H1 (cell line): Measurements from ENCODE around the gene GPC3.
"Not testable (repeated sequence)": the region's sequence is repeated elsewhere in the genome, so short reads cannot be mapped to it uniquely, and the experiment has no call there.

Experiments used
- ASH2L ChIP-seq: fragments of 200-600, 300-600 bp; sonication (generic); IDR thresholded peaks from one replicate; pipeline ENCODE4 v1.7.1; 2017; ENCODE audit warnings: low read length
- CTCF ChIP-seq, 3 experiments: IDR thresholded peaks; 1 replicate in 2 of 3; 2 replicates in 1 of 3; pipeline versions ENCODE4 v1.5.1 to v1.6.1; 2011; ENCODE audit warnings: low read length in 3 of 3, mild to moderate bottlenecking in 3 of 3, inconsistent platforms in 2 of 3, low read depth in 1 of 3, moderate library complexity in 1 of 3; ENCODE audit not compliant: insufficient read depth in 1 of 3; ENCODE audit errors: control extremely low read depth in 1 of 3
- EZH2 ChIP-seq: fragments of 200-600 bp; sonication (generic); IDR thresholded peaks from 2 replicates; pipeline ENCODE4 v1.7.1; 2012; ENCODE audit warnings: low read depth, mild to moderate bottlenecking, moderate library complexity, low read length, inconsistent platforms; ENCODE audit not compliant: severe bottlenecking
- POLR2A ChIP-seq, 2 experiments: IDR thresholded peaks; 1 replicate in 1 of 2; 2 replicates in 1 of 2; pipeline ENCODE4 v1.6.1; 2011; ENCODE audit warnings: low read depth in 2 of 2, low read length in 2 of 2, mild to moderate bottlenecking in 2 of 2; ENCODE audit errors: control extremely low read depth in 1 of 2
- SIN3A ChIP-seq, 2 experiments: IDR thresholded peaks in 1 of 2; conservative IDR thresholded peaks in 1 of 2; 2 replicates each; pipeline ENCODE4 v1.6.1; 2011 to 2012; ENCODE audit warnings: low read length in 2 of 2, improper control_type of control experiment in 1 of 2, low read depth in 1 of 2, mild to moderate bottlenecking in 1 of 2
- SUZ12 ChIP-seq: fragments of 200-600 bp; sonication (generic); IDR thresholded peaks from 2 replicates; pipeline ENCODE4 v1.6.1; 2012; ENCODE audit warnings: mild to moderate bottlenecking, inconsistent platforms, low read length, moderate library complexity, mixed read lengths

GRCh38 chrX:133720269-133720668 lies 265.1 kb downstream of the GPC3 start:
- not testable (repeated sequence) for TF ChIP-seq CTCF (IDR thresholded peaks at IDR 0.05; ENCODE audit: control extremely low read depth in 1 of 3, insufficient read depth in 1 of 3, low read depth in 1 of 3, low read length in 3 of 3); SIN3A (conservative IDR thresholded peaks at IDR 0.05 in 1 of 2, IDR thresholded peaks at IDR 0.05 in 1 of 2; ENCODE audit: low read depth in 1 of 2, low read length in 2 of 2); ASH2L; POLR2A (IDR thresholded peaks at IDR 0.05; ENCODE audit: control extremely low read depth in 1 of 2, low read depth in 2 of 2, low read length in 2 of 2); SUZ12; EZH2
